Brain pericyte (primary cell): Measurements from ENCODE around the gene PTPRG.
A peak's percentile ranks its signal among the peaks of the same experiment; 100 is the strongest.
"Not testable (repeated sequence)": the region's sequence is repeated elsewhere in the genome, so short reads cannot be mapped to it uniquely, and the experiment has no call there.

Source experiments
- DNase-seq: peaks from one replicate; pipeline ENCODE4 v3.0.0-alpha.2; 2012; ENCODE audit warnings: low read depth, low spot score

PTPRG gene

DNA sequence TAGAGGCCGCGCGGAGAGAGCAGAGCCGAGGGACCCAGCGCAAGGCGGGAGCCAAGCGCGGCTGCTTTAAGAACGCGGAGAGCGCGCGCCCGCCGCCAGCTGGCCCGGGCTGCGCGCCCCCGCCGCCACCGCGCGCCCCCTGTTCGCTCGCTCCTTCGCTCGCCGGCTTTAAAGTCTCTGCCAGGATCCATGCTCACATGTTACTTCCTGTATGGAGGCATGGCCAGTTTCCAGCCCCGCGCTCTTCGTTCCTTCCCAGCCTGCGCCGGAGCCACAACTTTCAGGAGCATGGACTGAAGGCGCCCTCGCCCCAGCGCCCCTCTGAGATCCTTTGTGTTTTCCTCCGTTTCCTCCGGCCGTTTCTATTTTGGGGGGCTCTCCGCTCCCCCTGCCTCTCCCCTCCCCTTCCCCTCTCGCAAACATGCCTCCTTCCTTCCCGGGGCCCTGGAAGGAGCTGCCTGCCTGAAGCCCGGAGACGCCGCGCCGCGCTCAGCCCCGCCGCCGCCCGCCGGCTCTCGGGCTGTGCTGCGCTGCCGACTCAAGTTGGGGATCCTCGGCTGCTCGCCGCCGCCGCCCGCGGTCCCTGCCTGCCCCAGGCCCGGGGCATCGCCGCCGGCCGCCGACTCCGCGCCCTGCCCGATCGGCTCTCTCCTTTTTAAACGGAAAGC lies at the start of gene PTPRG:
PTPRG (plus strand) TSS at position 198 of the 668 bp plus-strand sequence. CDS start 717 bp downstream, outside the sequence.
- peak; percentile 74 for DNase-seq

DNA sequence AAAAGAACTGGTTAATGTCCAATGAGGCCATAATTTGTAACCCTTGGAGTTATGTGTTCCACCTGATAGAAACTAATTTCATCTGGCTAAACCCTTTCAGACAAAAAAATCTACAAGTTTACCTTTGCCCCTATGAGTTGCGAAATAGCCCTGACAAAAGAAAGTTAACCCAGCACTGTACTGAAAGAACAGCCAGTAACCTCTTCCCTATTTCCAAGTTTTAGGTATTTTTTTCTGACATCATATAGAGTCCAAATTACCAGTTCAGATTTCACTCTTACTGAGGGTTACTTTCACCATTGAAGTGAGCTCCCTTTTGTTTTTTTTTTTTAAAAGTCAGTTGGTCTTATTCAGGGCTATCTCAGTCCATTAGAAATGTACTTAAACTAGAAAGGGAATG lies 42.8 kb upstream of the PTPRG start:
- DNase-seq: no peak

DNA sequence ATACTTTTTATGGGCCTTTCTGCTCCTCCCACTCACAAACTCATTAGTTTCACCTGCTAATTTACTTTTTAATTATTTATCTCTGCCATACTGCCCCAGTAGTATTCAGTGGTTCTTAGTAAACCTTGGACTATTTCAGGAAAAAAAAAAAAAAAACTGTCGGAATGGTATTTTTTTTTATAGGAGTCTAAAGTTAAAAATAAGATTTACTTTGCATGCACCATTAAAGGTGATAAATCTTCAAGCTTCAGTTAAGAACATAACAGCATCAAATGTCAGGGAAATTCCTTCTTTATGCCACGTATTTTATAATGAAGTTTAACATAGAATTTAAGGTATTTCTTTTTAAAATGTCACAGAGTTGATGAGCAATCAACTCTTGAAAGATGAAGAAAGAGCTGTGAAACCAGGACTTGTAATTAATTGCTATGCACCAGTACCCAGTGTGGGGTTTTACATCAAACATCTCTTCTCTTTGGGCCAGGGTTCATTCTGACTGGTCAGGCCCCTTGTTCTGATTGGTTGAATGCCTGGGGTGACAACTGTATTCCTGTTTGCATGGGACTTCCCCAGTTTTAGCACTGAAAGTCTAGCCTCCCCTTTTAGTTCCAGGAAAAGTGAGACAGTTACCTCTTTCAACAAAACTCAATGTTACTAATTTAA lies 40.3 kb upstream of the PTPRG start:
- DNase-seq: no peak

DNA sequence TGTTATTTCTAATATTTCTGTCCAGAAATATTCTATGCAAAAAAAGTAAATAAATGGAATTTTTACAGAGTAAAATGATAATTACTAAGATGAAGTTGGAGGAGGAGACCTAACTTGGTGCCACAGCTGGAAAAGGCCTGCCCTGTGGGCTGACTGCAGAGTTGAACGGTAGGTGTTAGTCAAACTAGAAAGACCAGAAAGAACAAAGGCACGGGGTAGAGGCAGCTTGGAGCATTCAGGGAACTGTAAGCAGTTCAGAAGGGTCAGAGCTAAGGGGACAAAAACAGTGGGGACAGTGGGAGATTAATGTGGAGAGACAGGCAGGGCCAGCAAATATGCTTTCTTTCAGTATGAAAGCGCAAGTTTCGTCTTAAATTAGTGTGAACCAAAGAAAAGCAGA lies 39.3 kb upstream of the PTPRG start:
- no peak for DNase-seq

DNA sequence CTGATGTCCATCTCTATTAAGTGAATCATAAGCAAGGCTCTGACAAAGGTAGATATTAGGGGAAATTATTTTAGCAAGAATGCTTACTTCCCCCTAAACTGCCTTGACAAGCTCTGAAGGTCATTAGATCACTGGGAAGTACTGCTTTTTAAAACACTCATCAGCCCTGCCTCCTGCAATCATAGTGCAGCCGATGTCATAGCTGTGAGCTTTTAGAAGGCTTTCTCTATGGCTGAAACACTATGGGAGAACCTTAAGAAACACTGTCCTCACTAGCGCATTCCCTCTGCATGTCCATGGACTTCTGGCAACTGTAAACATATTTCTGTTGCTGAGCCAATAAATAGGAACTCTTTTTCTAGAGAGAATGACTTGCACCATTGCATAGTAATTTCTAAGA lies 38.7 kb upstream of the PTPRG start:
- DNase-seq: no peak

DNA sequence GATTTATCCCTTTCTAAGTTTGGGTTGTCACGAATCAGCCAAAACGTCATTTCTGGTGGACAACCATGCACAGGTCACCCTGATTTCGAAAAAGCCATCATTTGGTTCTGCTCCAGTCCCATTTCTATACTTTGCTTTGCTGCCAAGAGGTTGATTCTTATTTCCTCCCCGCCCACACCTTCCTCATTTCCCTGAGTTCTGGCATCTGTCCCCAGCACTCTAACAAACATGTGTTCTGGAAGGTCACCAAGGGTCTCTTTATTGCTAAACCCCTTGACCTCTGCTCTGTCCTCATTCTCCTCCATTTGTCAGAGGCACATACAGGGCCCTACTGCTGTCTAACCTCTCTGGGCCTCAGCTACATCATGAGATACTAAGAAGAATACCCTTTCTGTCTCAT lies 36.4 kb upstream of the PTPRG start:
- DNase-seq: no peak

DNA sequence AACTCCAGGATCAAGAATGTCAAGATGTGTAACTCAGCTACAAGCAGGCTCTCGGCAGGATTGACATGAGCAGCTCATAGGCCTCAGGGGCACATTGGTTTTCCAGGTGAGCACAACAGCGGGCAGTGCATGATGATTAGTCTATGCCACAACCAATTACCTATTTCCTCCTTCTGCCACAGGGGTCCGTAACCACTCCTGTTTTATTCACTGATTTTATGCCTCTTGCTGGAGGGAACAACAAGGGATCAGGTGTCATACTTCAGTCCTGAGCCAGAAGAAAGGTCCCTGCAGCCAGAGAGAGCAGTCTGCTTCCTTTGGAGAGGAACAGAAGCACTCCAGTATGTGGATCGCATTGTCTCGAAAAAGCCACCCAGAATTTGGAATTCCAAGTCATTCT lies 35.1 kb upstream of the PTPRG start:
- DNase-seq: no peak

DNA sequence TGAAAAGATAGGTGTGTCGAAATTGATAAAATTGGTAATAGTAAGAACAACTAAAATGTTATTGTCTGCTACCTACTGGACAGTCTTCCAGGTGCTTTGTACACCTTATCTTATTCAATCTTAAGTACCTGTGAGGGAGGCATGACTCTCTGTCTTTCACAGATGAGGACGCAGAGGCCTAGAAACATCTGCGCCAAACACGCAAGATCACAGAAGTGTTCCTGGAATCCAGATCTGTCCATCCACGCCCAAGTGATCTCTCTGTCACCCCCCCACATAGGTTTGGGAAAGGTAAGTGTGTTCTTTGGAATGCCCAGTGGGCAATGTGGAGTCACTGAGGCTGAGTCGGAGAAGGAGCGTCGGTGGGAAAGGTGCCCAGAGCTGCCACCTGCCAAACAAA lies 34.4 kb upstream of the PTPRG start:
- no peak for DNase-seq

DNA sequence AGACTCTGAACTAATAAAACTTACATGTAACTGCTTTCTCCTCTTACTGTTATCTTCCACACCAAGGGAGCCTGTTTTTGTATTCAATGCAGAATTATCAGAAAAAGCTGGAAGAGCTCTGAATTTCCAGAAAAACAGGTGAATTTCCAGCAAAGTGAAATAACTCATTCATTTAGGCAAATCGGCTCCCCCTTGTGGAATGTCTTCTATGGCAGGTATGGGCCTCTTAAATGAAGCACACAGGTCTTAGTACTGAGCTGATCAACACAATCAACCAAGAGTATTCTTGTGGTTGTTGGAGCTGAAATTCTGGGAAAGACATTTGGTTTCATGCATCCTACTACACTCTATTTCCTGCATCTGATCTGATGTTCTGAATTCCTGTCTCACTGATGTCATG lies 31.0 kb upstream of the PTPRG start:
- no peak for DNase-seq

DNA sequence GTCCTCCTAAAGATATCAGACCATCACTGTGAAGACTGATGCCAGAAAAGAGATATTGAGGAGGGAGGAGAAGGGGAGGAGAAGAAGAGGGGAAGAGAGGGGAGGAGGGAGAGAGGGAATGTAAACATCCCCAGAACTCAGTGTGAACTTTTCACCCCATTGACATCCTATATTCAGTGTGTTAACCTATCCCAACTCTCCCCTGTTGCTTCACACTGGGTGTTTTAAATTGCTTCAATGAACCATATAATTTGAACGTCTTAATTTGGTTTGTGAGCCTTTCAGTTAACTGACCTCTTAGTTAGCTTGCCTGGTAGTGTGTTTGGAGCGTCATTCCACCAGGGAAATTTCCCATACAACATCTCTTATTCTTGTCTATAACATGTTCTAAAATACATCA lies 29.8 kb upstream of the PTPRG start:
- DNase-seq: no peak

DNA sequence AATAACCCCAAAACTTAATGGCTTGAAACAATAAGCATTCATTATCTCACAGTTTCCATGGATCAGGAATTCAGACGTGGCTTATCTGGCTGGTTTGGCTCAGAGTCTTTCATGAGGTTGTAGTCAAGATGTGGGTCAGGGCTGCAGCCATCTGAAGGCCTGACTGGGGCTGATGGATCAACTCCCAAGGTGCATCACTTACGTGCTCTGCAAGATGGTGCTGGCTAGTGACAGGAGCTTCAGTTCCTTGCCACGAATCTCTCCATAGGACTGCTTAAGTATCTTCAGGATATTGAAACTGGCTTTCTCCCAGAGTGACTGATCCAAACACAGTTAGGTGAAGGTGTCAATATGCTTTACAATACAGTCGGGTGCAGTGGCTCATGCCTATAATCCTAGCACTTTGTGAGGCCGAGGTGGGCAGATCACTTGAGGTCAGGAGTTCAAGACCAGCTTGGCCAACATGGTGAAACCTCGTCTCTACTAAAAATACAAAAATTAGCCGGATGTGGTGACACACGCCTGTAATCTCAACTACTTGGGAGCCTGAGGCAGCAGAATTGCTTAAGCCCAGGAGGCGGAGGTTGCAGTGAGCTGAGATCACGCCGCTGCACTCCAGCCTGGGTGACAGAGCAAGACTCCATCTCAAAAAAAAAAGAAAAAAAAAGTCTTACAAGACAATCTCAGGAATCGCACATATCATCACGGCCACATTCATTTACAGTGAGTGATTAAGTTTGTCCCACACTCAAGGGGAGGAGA lies 28.5 kb upstream of the PTPRG start:
- DNase-seq: no peak

DNA sequence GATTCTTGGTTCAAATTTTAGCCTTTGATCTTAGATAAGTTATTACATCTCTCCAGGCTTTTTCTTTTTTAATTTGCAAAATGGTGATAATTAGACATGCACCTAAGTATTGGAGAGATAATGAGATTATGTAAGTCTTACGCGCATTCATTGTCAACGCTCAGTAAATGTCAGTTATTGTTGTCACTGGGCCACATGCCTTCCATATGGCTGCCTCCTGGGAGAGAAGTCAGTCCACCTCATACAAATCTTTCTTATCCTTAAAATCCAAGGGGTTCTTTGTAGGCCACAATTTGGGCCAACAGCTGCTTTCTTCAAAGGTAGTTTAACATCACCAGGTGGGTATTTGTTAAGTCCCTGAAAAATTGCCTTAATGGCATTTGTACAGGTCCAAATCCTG lies 25.5 kb upstream of the PTPRG start:
- no peak for DNase-seq

DNA sequence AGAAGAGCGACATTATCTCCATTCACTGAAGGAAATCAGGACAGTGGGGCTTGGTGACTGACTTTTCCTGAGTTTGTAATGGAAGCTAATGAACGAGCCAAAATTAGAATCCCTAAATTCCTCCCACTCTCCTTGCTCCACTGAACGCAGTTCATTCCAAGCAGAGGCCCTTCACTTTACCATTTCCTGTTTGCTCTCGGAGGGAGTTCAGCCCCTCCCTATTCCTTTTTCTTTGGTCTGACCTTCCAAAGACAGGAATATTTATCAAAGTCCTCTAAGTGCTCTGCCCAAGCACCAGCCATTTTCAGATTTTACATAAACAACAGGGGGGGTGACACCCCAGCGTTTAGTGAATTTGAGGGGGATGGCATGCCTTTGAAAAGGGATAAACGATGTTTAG lies 24.0 kb upstream of the PTPRG start:
- DNase-seq: no peak

DNA sequence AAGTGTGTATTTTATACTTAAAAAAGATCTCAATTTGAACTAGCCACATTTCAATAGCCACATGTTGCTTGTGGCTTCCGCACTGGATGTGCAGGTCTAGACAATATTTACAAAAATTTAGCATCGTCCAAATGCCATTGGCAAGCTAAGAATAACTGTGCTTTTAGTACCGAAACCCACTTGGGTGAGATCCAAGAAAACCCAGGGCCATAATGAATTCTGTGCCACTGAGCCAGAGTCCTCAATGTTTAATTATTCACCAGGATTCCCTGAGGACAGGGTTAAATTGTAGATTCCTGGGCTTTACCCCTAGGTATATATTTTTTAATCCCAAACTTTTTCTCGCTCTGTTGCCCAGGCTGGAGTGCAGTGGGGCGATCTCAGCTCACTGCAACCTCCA lies 22.9 kb upstream of the PTPRG start:
- DNase-seq: no peak

DNA sequence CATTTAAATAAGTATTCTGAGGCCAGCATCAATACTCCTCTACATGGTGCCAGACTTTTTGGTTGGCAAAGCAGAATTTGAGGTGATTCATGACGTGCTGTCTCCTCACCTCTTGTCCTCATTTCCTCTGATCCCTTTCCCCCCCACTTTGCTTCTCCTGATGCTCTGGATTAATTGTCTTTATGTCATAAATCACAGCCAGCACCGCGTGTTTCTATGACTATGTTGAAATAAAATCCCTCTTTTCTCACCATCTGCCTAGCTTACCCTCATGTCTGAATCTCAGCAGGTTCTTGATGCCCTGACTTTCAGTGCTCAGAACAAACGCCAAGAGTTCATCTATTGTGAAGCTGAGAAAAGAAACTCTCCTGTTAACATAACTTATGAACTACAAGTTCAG lies 19.7 kb upstream of the PTPRG start:
- no peak for DNase-seq

DNA sequence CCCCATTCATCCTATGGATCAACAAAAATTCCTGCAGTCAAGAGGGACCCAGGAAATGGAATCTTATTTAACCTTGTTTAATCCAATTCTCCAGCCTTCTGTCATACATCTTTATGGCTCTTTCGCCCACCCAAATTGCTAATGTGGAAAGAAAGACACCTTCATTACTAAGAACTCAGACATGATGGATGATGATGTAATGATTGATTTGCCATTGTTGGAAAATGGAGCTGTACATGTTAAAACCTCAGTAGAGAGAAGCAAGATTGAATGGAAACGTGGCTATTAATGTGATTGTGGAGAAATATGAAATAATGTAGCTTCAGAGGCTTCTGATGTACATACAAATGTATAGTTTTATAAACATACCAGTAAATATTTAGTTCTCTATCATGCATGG lies 15.7 kb upstream of the PTPRG start:
- no peak for DNase-seq

DNA sequence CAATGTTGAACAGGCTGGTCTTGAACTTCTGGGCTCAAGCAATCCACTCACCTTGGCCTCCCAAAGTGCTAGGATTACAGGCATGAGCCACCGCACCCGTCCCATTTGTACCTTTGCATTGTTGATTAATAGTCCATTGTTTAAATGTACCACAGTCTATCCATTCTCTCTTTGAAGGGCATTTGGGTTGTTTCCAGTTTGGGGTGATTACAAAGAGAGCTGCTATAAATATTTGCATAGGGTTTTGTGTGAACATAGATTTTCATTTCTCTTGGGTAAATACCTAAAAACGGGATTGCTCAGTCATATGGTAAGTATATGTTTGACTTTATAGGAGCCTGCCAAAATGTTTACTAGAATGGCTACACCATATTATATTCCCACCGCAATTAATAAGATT lies 13.7 kb upstream of the PTPRG start:
- no peak for DNase-seq

DNA sequence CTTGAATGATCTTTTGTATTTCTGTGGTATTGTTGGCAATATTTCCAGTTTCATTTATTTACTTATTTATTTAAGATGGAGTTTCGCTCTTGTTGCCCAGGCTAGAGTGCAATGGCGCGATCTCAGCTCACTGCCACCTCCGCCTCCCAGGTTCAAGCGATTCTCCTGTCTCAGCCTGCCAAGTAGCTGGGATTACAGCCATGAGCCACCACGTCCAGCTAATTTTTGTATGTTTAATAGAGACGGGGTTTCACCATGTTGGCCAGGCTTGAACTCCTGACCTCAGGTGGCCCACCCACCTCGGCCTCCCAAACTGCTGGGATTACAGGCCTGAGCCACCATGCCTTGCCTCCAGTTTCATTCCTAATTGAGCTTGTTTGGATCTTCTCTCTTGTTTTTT lies 8.7 kb upstream of the PTPRG start:
- DNase-seq: not testable (repeated sequence)

DNA sequence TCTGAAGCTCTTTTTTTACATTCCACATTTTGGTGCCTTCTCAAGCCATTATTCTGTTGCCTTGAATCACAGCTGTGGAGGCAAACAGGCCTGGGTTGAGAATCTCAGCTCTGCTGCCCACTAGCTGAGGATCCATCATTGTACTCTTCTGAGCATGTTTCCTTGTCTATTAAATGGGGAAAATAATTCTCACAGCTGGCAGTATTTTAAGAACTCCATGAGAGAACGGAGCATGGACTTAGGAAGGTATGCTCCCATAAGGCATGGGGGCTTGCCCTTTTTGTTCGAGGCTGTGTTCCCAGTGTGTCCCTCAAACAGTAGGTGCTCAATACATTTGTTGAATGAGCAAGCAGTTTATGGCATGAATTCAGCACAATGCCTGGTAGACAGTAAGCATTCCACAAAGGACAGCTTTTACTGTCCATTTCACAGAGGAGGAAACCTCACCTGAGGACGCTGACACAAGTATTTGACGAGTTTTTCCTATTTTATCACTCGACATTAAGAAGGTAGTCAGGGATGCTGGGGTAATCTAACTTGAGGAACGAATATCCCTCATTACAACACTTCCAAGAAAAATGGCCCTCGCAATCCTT lies 2.1 kb upstream of the PTPRG start:
- no peak for DNase-seq

DNA sequence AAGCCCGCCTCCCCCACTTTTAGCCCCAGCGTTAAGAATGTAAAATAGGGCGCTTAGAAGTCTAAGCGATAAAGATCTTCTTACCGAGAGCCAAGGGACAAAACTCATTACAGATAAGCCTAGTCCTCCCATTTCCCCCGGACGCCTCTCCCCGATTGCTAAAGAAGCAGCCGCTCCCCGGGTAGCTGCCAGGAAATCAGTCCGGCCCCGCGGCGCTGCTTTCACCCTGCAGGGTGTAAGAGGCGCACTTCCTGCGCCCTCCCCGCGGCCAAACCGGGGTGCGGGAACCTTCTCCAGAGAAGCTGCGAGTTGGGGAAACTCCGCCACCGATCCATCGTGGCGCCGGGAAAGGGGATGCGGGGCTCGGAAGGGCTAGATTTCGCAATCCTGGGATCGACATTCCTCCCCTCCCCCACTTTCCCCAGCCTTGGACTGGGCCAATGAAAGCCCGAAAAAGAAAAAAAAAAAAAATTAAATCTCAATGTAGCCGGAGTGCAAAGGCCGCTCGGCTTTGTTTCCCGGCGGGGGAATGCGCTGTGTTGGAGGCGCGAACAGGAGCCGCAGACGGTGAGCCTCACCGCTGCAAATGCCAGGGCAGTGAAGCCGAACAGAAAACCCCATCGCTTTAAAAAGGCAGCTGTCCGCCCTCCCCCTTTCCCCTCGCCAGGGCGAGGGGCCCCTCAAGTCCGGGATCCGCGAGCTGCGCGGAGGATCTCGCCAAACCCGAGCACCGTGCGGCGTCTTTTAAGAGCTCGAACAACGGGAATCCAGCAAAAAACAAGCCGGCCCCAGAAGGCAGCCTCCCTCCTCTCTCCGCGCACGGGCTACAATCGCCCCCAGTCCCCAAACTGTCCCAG lies 626 bp upstream of the PTPRG start:
- peak; percentile 58 for DNase-seq

DNA sequence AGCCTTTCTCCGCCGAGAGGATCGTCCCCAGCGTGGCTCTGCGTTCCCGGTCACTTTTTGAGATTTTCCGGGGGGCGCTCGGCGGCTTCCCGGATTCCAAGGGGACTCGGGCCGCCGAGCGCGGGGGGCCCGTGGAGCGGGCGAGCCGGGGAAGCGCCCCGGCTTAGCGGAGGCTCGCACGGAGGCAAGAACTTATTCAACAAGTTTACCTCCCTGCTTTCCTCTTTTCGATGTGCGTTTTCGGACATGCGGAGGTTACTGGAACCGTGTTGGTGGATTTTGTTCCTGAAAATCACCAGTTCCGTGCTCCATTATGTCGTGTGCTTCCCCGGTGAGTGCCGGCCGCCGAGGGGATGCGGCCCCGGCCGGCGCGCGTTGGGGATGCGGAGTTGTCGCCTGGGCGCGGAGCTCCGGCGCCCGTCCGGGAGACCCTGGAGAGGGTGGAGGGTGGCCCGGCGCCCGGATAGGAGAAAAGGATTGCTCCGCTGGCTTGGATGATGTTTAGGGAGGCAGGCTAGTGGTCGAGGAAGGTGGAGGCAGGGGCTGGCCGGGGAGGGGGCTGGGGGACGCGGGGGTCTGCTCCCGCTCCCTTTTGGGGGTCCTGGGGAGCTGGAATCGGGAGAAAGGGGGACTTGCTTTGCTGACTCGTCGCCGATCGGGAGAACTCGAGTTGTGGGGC lies 810 bp downstream of the PTPRG start:
- DNase-seq: no peak
